Fibroblast of the aortic adventitia (primary cell): ENCODE measurements around the gene LILRA6. TPM values are rescaled to one million over a fixed set of nuclear protein-coding genes. Genes with fewer than 3 reads are reported as not detected.
"Not testable (repeated sequence)": the region's sequence is repeated elsewhere in the genome, so short reads cannot be mapped to it uniquely, and the experiment has no call there.

Experiments used
- DNase-seq: peaks from one replicate; pipeline ENCODE4 v3.0.0-alpha.2; 2010; ENCODE audit warnings: low read depth
- H3K4me3 ChIP-seq: 2 replicates; pipeline ENCODE4 v1.5.1; 2011; ENCODE audit warnings: low read depth, mild to moderate bottlenecking, control low read depth, low read length, moderate library complexity
- CTCF ChIP-seq: IDR thresholded peaks from 2 replicates; pipeline ENCODE4 v1.5.1; 2011; ENCODE audit warnings: mild to moderate bottlenecking, low read length, control low read depth, inconsistent platforms; ENCODE audit not compliant: insufficient read depth
- total RNA-seq: library from RNA; depleted of rRNA; stranded (reverse); fragments of >200 nt; gene quantifications from 2 replicates; pipeline ENCODE4 v1.2.3, GENCODE V29; 2012; ENCODE audit warnings: low replicate concordance

Gene LILRA6
- total RNA-seq, 1 donor = not detected

- peak; percentile 88 for DNase-seq
- TF ChIP-seq CTCF = no peak
- no peak overlapping the region for H3K4me3 ChIP-seq
These were observed 34.4 kb downstream of the LILRA6 start for GRCh38 chr19:54207983-54208783.

- no peak overlapping the region for H3K4me3 ChIP-seq
- TF ChIP-seq CTCF = no peak
- DNase-seq = no peak
These were observed 35.0 kb downstream of the LILRA6 start for GRCh38 chr19:54207676-54207982.

GRCh38 chr19:54207193-54207592 is 35.4 kb downstream of the LILRA6 start:
- DNase-seq, H3K4me3 ChIP-seq: not testable (repeated sequence)

GRCh38 chr19:54206831-54207177 is 35.8 kb downstream of the LILRA6 start:
- no peak overlapping the region for H3K4me3 ChIP-seq
- DNase-seq = no peak
- TF ChIP-seq CTCF = no peak

GRCh38 chr19:54206030-54206830 is 36.4 kb downstream of the LILRA6 start:
- no peak for TF ChIP-seq CTCF
- H3K4me3 ChIP-seq = no peak overlapping the region
- no peak for DNase-seq

- no peak overlapping the region for H3K4me3 ChIP-seq
- DNase-seq = no peak
- TF ChIP-seq CTCF = no peak
These were observed 37.7 kb downstream of the LILRA6 start for GRCh38 chr19:54204767-54205468.

GRCh38 chr19:54203151-54203611 is 39.4 kb downstream of the LILRA6 start:
- peak overlapping the region; percentile 71 for H3K4me3 ChIP-seq

More at GRCh38 chr19:54203151-54203611, 39.4 kb downstream of the LILRA6 start:
- peak; percentile 30 for DNase-seq
- TF ChIP-seq CTCF = no peak
